GM23248 (cell line): Measurements from ENCODE around the gene GPR35. TPM values are rescaled to one million over a fixed set of nuclear protein-coding genes. Genes with fewer than 3 reads are reported as not detected.

ENCODE experiments used
- DNase-seq: peaks from one replicate; pipeline ENCODE4 v3.0.0-alpha.2; 2015
- H2AFZ ChIP-seq: fragments of 200-600 bp; sonication (generic); 2 replicates; pipeline ENCODE4 v1.6.1; 2016; ENCODE audit warnings: antibody characterized with exemption
- H3F3A ChIP-seq: fragments of 200-600 bp; sonication (generic); 2 replicates; pipeline ENCODE4 v1.6.1; 2016; ENCODE audit warnings: mild to moderate bottlenecking, antibody characterized with exemption, mixed run types; ENCODE audit not compliant: insufficient read depth
- H3K27ac ChIP-seq: fragments of 200-600 bp; sonication (generic); 2 replicates; pipeline ENCODE4 v1.5.1; 2016; ENCODE audit warnings: mild to moderate bottlenecking
- H3K27me3 ChIP-seq: fragments of 200-600 bp; sonication (generic); replicated peaks from 2 replicates; pipeline ENCODE4 v1.6.1; 2016; ENCODE audit warnings: mild to moderate bottlenecking; ENCODE audit not compliant: insufficient read depth
- H3K36me3 ChIP-seq: fragments of 200-600 bp; sonication (generic); 2 replicates; pipeline ENCODE4 v1.6.1; 2016; ENCODE audit warnings: low read depth, mild to moderate bottlenecking
- H3K4me1 ChIP-seq: fragments of 200-600 bp; sonication (generic); 2 replicates; pipeline ENCODE4 v1.6.1; 2016; ENCODE audit warnings: mild to moderate bottlenecking; ENCODE audit not compliant: insufficient read depth
- H3K4me2 ChIP-seq: fragments of 200-600 bp; sonication (generic); one replicate; pipeline ENCODE4 v1.6.1; 2016; ENCODE audit warnings: mild to moderate bottlenecking; ENCODE audit not compliant: unreplicated experiment
- H3K4me3 ChIP-seq: fragments of 200-600 bp; sonication (generic); 2 replicates; pipeline ENCODE4 v1.5.1; 2016; ENCODE audit warnings: mild to moderate bottlenecking
- H3K79me2 ChIP-seq: fragments of 200-600 bp; sonication (generic); 2 replicates; pipeline ENCODE4 v1.6.1; 2016; ENCODE audit warnings: mild to moderate bottlenecking; ENCODE audit not compliant: insufficient read depth
- H3K9ac ChIP-seq: fragments of 200-600 bp; sonication (generic); 2 replicates; pipeline ENCODE4 v1.6.1; 2016; ENCODE audit warnings: mild to moderate bottlenecking
- H3K9me2 ChIP-seq: fragments of 200-600 bp; sonication (generic); 2 replicates; pipeline ENCODE4 v1.6.1; 2016; ENCODE audit warnings: mixed run types, mild to moderate bottlenecking, moderate library complexity; ENCODE audit not compliant: insufficient read depth
- H3K9me3 ChIP-seq: fragments of 200-600 bp; sonication (generic); one replicate; pipeline ENCODE4 v1.6.1; 2017; ENCODE audit warnings: low read depth
- H4K20me1 ChIP-seq: fragments of 200-600 bp; sonication (generic); 2 replicates; pipeline ENCODE4 v1.6.0; 2016; ENCODE audit not compliant: insufficient read depth
- EZH2 ChIP-seq: fragments of 200-600 bp; sonication (generic); IDR thresholded peaks from 2 replicates; pipeline ENCODE4 v1.6.1; 2018; ENCODE audit warnings: antibody characterized with exemption, mild to moderate bottlenecking; ENCODE audit not compliant: insufficient read depth, poor library complexity, severe bottlenecking
- EZH2phosphoT487 ChIP-seq: fragments of 200-600 bp; sonication (generic); IDR thresholded peaks from 2 replicates; pipeline ENCODE4 v1.6.1; 2018; ENCODE audit warnings: antibody characterized with exemption, moderate library complexity, mild to moderate bottlenecking, low read depth; ENCODE audit not compliant: insufficient read depth
- WGBS, 2 experiments: methylation state at CpG; one replicate each; pipeline ENCODE4 v1.1.6; 2015 to 2017; ENCODE audit warnings: low lambda C conversion rate in 2 of 2, low coverage in 1 of 2; ENCODE audit errors: missing lambda C conversion rate in 2 of 2; 5-methylcytosine and 5-hydroxymethylcytosine counted together
- in situ Hi-C: fragments of 300-500 bp; cut with MboI; formaldehyde crosslinking; loops from 2 replicates; pipeline ENCODE4 v1.15.0; 2020
- polyA plus RNA-seq: library from polyadenylated mRNA; unstranded; fragments of >200 nt; fragmentation: Nextera tagmentation; extraction: Ambion mirVana; gene quantifications from 2 replicates; pipeline ENCODE4 v1.2.1, GENCODE V29; 2016
- total RNA-seq: library from RNA; depleted of rRNA; stranded (reverse); fragments of >200 nt; shearing (Covaris generic); gene quantifications from 2 replicates; pipeline ENCODE4 v1.2.3, GENCODE V29; 2014

The GPR35 gene
- total and polyA plus RNA-seq, 2 experiments from 2014 or later, result 0.14 TPM; not detected in 1

- Histone ChIP-seq H3K79me2 (no peaks in the 10 kb centered on the region), H2AFZ (no peak overlapping the region), H4K20me1 (no peaks in the 10 kb centered on the region), H3K9me2 (no peaks in the 10 kb centered on the region), H3K9me3 (no peaks in the 10 kb centered on the region), H3K4me2 (no peak overlapping the region), H3K4me1 (no peaks in the 10 kb centered on the region), H3K27ac (no peak overlapping the region), H3K9ac (no peak overlapping the region), H3K36me3 (no peaks in the 10 kb centered on the region), H3F3A (no peaks in the 10 kb centered on the region), H3K27me3 (no peaks in the 10 kb centered on the region), H3K4me3 (no peak overlapping the region)
- TF ChIP-seq EZH2phosphoT487 (no peak), EZH2 (no peak)
- in situ Hi-C loops, result no loop called here
- DNase-seq, result no peak
- WGBS, 2 experiments, result 93 to 95% methylated on average over 17 of the region's 17 CpGs
These were observed 26.9 kb upstream of the GPR35 start for GRCh38 chr2:240598311-240598911.

GRCh38 chr2:240599141-240599583 is 26.1 kb upstream of the GPR35 start:
- Histone ChIP-seq H3K9ac (no peak overlapping the region), H3K27me3 (no peaks in the 10 kb centered on the region), H3K9me3 (no peaks in the 10 kb centered on the region), H3K36me3 (no peaks in the 10 kb centered on the region), H3K27ac (no peak overlapping the region), H3K4me1 (no peaks in the 10 kb centered on the region), H3K79me2 (no peaks in the 10 kb centered on the region), H3K9me2 (no peaks in the 10 kb centered on the region), H3F3A (no peaks in the 10 kb centered on the region), H4K20me1 (no peaks in the 10 kb centered on the region), H3K4me3 (no peak overlapping the region), H2AFZ (no peak overlapping the region), H3K4me2 (no peak overlapping the region)
- TF ChIP-seq EZH2 (no peak), EZH2phosphoT487 (no peak)
- WGBS, 2 experiments, result 95% methylated on average over 10 to 11 of the region's 11 CpGs
- in situ Hi-C loops, result no loop called here
- no peak for DNase-seq

GRCh38 chr2:240600451-240600961 is 24.8 kb upstream of the GPR35 start:
- in situ Hi-C loops, result no loop called here
- WGBS, 2 experiments, result 89 to 93% methylated on average over 16 of the region's 16 CpGs
- Histone ChIP-seq H2AFZ (no peak overlapping the region), H3K9me3 (no peaks in the 10 kb centered on the region), H3K4me1 (no peaks in the 10 kb centered on the region), H3K79me2 (no peaks in the 10 kb centered on the region), H3K27me3 (no peaks in the 10 kb centered on the region), H3K4me2 (no peak overlapping the region), H3K4me3 (no peak overlapping the region), H4K20me1 (no peaks in the 10 kb centered on the region), H3K9ac (no peak overlapping the region), H3F3A (no peaks in the 10 kb centered on the region), H3K27ac (no peak overlapping the region), H3K9me2 (no peaks in the 10 kb centered on the region), H3K36me3 (no peaks in the 10 kb centered on the region)
- DNase-seq, result no peak
- TF ChIP-seq EZH2phosphoT487, result no peak

- Histone ChIP-seq H3K9me3 (no peaks in the 10 kb centered on the region), H3K9ac (no peak overlapping the region), H4K20me1 (no peaks in the 10 kb centered on the region), H3K4me3 (no peak overlapping the region), H3K4me1 (no peaks in the 10 kb centered on the region), H3K27ac (no peak overlapping the region), H3K9me2 (no peaks in the 10 kb centered on the region), H3K4me2 (no peak overlapping the region), H3F3A (no peaks in the 10 kb centered on the region), H3K36me3 (no peaks in the 10 kb centered on the region), H2AFZ (no peak overlapping the region), H3K27me3 (no peaks in the 10 kb centered on the region), H3K79me2 (no peaks in the 10 kb centered on the region)
- in situ Hi-C loops, result no loop called here
- TF ChIP-seq EZH2 (no peak), EZH2phosphoT487 (no peak)
- no peak for DNase-seq
- 83 to 87% methylated on average over 20 of the region's 20 CpGs for WGBS, 2 experiments
These were observed 24.0 kb upstream of the GPR35 start for GRCh38 chr2:240601061-240601830.
